ENCODE measurements around the gene SCN8A.

- TF ChIP-seq CTCF (IDR thresholded peaks at IDR 0.05; ENCODE audit: poor library complexity) = no peak
- no peak for TF ChIP-seq EZH2 (IDR thresholded peaks at IDR 0.05; ENCODE audit: borderline replicate concordance)
Observed at GRCh38 chr12:51647647-51648046, 56.6 kb downstream of the SCN8A start.
